SK-N-SH (cell line): ENCODE measurements around the gene GDPD5. TPM values are rescaled to one million over a fixed set of nuclear protein-coding genes. Genes with fewer than 3 reads are reported as not detected.

Experiments used
- CTCF ChIA-PET: fragments of 300-600, 350-600 bp; formaldehyde crosslinking; extraction: SDS; loops from one replicate; lab custom pipeline; 2021; lab: Yijun Ruan, JAX
- POLR2A ChIA-PET: fragments of 350-600 bp; sonication (Branson Sonifier 250); formaldehyde crosslinking; extraction: SDS; loops from one replicate; lab custom pipeline; 2020; ENCODE audit warnings: antibody characterized with exemption, inconsistent platforms; lab: Yijun Ruan, JAX
- DNase-seq: peaks from one replicate; pipeline ENCODE4 v3.0.0; 2012
- H2AFZ ChIP-seq: fragments of 200-600 bp; sonication (generic); 2 replicates; pipeline ENCODE4 v1.8.1; 2016; ENCODE audit warnings: antibody characterized with exemption, mild to moderate bottlenecking, low read depth
- H3F3A ChIP-seq: fragments of 200-600 bp; sonication (generic); replicated peaks from 2 replicates; pipeline ENCODE3; 2016; ENCODE audit warnings: antibody characterized with exemption, mild to moderate bottlenecking; ENCODE audit not compliant: insufficient read depth
- H3K27ac ChIP-seq, 2 experiments: fragments of 200-500 bp in 1 of 2; fragments of 200-600 bp in 1 of 2; sonication (Bioruptor generic) in 1 of 2; sonication (generic), shearing (Covaris generic) in 1 of 2; 2 replicates each; pipeline versions ENCODE4 v1.5.1 to v1.6.1; 2014 to 2016; ENCODE audit warnings: low read depth in 2 of 2, inconsistent platforms in 1 of 2, low read length in 1 of 2, mild to moderate bottlenecking in 1 of 2, mixed read lengths in 1 of 2
- H3K27me3 ChIP-seq: fragments of 200-600 bp; sonication (generic), shearing (Covaris generic); 2 replicates; pipeline ENCODE4 v1.6.1; 2016; ENCODE audit warnings: mixed run types; ENCODE audit not compliant: insufficient read depth
- H3K36me3 ChIP-seq, 2 experiments: fragments of 200-500 bp in 1 of 2; fragments of 200-600 bp in 1 of 2; sonication (Bioruptor generic) in 1 of 2; sonication (generic) in 1 of 2; replicated peaks in 1 of 2; 2 replicates each; pipeline versions ENCODE3 to v1.5.1; 2014 to 2016; ENCODE audit warnings: low read length in 1 of 2, mild to moderate bottlenecking in 1 of 2; ENCODE audit not compliant: insufficient read depth in 2 of 2, control insufficient read depth in 1 of 2
- H3K4me1 ChIP-seq, 2 experiments: fragments of 200-500 bp in 1 of 2; fragments of 200-600 bp in 1 of 2; sonication (Bioruptor generic) in 1 of 2; sonication (generic), shearing (Covaris generic) in 1 of 2; 2 replicates each; pipeline versions ENCODE4 v1.5.1 to v1.6.1; 2014 to 2016; ENCODE audit warnings: low read depth in 1 of 2, low read length in 1 of 2, mixed run types in 1 of 2; ENCODE audit not compliant: insufficient read depth in 2 of 2, control insufficient read depth in 1 of 2
- H3K4me2 ChIP-seq: fragments of 200-600 bp; sonication (generic), shearing (Covaris generic); 2 replicates; pipeline ENCODE4 v1.6.1; 2017; ENCODE audit warnings: mixed run types
- H3K4me3 ChIP-seq, 2 experiments: fragments of 200-500 bp in 1 of 2; fragments of 200-600 bp in 1 of 2; sonication (Bioruptor generic) in 1 of 2; sonication (generic), shearing (Covaris generic) in 1 of 2; 2 replicates each; pipeline versions ENCODE4 v1.5.1 to v1.8.1; 2014 to 2016; ENCODE audit warnings: low read depth in 2 of 2, inconsistent platforms in 1 of 2, low read length in 1 of 2, mild to moderate bottlenecking in 1 of 2, mixed read lengths in 1 of 2, moderate library complexity in 1 of 2
- H3K79me2 ChIP-seq: fragments of 200-600 bp; sonication (generic); 2 replicates; pipeline ENCODE4 v1.8.1; 2017; ENCODE audit warnings: mild to moderate bottlenecking; ENCODE audit not compliant: insufficient read depth
- H3K9ac ChIP-seq: fragments of 200-600 bp; sonication (generic); 2 replicates; pipeline ENCODE4 v1.6.1; 2017; ENCODE audit warnings: mixed run types
- H3K9me2 ChIP-seq: fragments of 200-600 bp; sonication (generic); 2 replicates; pipeline ENCODE4 v1.6.1; 2017; ENCODE audit warnings: mixed run types
- H3K9me3 ChIP-seq: fragments of 200-600 bp; sonication (generic); 2 replicates; pipeline ENCODE4 v1.6.1; 2017; ENCODE audit warnings: mixed run types, mild to moderate bottlenecking, moderate library complexity
- H4K20me1 ChIP-seq: fragments of 200-600 bp; sonication (generic); 2 replicates; pipeline ENCODE4 v1.6.1; 2017; ENCODE audit warnings: mild to moderate bottlenecking, mixed run types; ENCODE audit not compliant: insufficient read depth
- CHD2 ChIP-seq: fragments of 150-350 bp; IDR thresholded peaks from 2 replicates; pipeline ENCODE4 v1.6.1; 2018; ENCODE audit warnings: low read length; ENCODE audit not compliant: partially characterized antibody
- EZH2phosphoT487 ChIP-seq: fragments of 200-600 bp; sonication (generic); IDR thresholded peaks from 2 replicates; pipeline ENCODE4 v1.6.1; 2017; ENCODE audit warnings: low read depth, mixed run types, mild to moderate bottlenecking, antibody characterized with exemption, moderate library complexity, borderline replicate concordance
- GATA2 ChIP-seq: sonication (generic); formaldehyde crosslinking; IDR thresholded peaks from 2 replicates; pipeline ENCODE4 v1.5.0; 2020; ENCODE audit warnings: mild to moderate bottlenecking, missing genetic modification reagents
- NFIC ChIP-seq: IDR thresholded peaks from 2 replicates; pipeline ENCODE4 v1.4.0; 2012; ENCODE audit warnings: borderline replicate concordance
- WGBS: methylation state at CpG from one replicate; pipeline ENCODE4 v1.1.6; 2017; ENCODE audit warnings: low lambda C conversion rate; 5-methylcytosine and 5-hydroxymethylcytosine counted together
- polyA plus RNA-seq, 3 experiments: library from polyadenylated mRNA; depleted of rRNA; stranded (reverse); fragments of >200 nt; gene quantifications; 2 replicates each; pipeline ENCODE4 v1.2.3, GENCODE V29; 2012
- TF ChIP-seq, protein P1 (sequence below): IDR thresholded peaks from 2 replicates; pipeline ENCODE4 v1.4.0; 2012; ENCODE audit warnings: low read depth, borderline replicate concordance
- TF ChIP-seq, protein P2 (sequence below): IDR thresholded peaks from 2 replicates; pipeline ENCODE4; 2012
- TF ChIP-seq, protein P3 (sequence below): fragments of 200-600 bp; sonication (generic); IDR thresholded peaks from 2 replicates; pipeline ENCODE4 v1.6.1; 2017; ENCODE audit warnings: antibody characterized with exemption, mild to moderate bottlenecking, moderate library complexity

The GDPD5 gene
- polyA plus RNA-seq, 1 of the 3 experiments (the other 2 are of a cell fraction): 2.2 TPM

DNA sequence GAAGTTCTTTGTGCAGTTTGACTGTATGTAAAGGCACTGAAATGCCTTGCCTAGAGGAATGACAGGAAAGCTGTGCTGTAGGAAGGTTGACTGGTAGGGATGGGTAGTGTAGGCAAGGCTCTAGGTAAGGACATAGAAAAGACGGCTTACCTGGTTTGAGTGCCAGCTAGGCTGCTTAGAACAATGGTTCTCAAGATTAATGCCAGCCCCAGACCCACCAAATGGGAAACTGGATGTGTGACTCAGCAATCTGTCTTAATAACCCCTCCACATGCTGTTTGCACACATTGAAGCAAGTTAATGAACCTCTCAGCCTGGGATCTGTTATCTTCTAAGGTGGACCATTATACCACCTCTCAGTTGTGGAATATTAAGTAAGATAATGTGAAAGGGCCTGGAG is 122.7 kb downstream of the GDPD5 start (continued):
- TF ChIP-seq, protein P1, sequence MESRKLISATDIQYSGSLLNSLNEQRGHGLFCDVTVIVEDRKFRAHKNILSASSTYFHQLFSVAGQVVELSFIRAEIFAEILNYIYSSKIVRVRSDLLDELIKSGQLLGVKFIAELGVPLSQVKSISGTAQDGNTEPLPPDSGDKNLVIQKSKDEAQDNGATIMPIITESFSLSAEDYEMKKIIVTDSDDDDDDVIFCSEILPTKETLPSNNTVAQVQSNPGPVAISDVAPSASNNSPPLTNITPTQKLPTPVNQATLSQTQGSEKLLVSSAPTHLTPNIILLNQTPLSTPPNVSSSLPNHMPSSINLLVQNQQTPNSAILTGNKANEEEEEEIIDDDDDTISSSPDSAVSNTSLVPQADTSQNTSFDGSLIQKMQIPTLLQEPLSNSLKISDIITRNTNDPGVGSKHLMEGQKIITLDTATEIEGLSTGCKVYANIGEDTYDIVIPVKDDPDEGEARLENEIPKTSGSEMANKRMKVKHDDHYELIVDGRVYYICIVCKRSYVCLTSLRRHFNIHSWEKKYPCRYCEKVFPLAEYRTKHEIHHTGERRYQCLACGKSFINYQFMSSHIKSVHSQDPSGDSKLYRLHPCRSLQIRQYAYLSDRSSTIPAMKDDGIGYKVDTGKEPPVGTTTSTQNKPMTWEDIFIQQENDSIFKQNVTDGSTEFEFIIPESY: no peak
- TF ChIP-seq CHD2: no peak
- TF ChIP-seq, protein P2, sequence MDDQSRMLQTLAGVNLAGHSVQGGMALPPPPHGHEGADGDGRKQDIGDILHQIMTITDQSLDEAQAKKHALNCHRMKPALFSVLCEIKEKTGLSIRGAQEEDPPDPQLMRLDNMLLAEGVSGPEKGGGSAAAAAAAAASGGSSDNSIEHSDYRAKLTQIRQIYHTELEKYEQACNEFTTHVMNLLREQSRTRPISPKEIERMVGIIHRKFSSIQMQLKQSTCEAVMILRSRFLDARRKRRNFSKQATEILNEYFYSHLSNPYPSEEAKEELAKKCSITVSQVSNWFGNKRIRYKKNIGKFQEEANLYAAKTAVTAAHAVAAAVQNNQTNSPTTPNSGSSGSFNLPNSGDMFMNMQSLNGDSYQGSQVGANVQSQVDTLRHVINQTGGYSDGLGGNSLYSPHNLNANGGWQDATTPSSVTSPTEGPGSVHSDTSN: no peak

DNA sequence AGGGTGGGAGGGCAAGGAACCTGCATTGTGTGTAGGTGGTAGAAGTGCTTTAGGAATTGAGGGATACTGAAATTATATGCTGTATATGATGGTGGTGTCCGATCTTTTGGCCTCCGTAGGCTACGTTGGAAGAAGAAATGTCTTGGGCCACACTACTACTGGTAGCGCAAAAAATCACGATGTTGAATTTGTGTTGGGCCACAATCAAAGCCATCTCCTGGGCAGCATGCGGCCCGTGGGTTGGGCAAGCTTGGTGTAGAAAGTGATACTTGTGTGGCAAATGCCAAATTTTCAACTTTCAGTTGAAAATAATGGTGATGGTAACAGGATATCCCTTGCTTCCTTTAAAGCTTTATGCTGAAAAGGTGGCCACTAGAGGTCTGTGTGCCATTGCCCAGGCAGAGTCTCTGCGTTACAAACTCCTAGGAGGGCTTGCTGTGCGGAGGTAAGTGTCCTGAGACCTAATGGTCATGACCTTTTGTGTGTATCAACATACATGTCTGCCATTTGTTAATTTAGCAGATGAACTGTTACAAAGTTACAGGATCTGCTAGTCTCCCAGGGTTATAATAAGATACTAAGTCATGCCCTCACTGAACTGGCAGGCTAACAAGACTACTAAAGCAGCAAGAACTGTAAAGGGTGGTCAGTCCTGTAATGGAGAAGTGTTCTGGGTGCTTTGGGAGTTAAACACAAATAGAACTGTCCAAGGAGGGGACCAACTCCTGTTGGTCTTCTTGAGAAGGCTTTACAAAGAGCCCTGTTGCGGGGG is 123.6 kb downstream of the GDPD5 start:
- peaks cover 78% of the 10 kb centered on the region for H3K79me2 ChIP-seq
- TF ChIP-seq, protein P3, sequence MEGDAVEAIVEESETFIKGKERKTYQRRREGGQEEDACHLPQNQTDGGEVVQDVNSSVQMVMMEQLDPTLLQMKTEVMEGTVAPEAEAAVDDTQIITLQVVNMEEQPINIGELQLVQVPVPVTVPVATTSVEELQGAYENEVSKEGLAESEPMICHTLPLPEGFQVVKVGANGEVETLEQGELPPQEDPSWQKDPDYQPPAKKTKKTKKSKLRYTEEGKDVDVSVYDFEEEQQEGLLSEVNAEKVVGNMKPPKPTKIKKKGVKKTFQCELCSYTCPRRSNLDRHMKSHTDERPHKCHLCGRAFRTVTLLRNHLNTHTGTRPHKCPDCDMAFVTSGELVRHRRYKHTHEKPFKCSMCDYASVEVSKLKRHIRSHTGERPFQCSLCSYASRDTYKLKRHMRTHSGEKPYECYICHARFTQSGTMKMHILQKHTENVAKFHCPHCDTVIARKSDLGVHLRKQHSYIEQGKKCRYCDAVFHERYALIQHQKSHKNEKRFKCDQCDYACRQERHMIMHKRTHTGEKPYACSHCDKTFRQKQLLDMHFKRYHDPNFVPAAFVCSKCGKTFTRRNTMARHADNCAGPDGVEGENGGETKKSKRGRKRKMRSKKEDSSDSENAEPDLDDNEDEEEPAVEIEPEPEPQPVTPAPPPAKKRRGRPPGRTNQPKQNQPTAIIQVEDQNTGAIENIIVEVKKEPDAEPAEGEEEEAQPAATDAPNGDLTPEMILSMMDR: peak; percentile 22; the same call in 1 of the 2 replicates
- TF ChIP-seq GATA2 (CRISPR knock-in tag): 0 out of 2 replicates have a peak, but pooled peaks have one; percentile 7
- no peak for TF ChIP-seq EZH2phosphoT487
- TF ChIP-seq NFIC: no peak
- TF ChIP-seq, protein P1: no peak
- peak overlapping the region; percentile 75 for H3K4me2 ChIP-seq
- ChIA-PET CTCF (interaction anchor here (1.0 to 2.8 kb wide), 6 partner anchors 14 to 198 kb away, joined by 3 to 18 read pairs (median 4); no protein-coding TSS in a partner anchor), POLR2A (no interaction called here)
- WGBS: 83% methylated on average over 10 of the region's 10 CpGs
- peaks cover 75% of the 10 kb centered on the region for H4K20me1 ChIP-seq
- H3K4me1 ChIP-seq: peaks cover 22 to 45% of the 10 kb centered on the region in 2 experiments
- peak overlapping the region; percentile 92; the same call in 1 of the 2 replicates for H3K9ac ChIP-seq
- peak overlapping the region; percentile 90 to 93; a peak in 3 of 4 replicates for H3K4me3 ChIP-seq
- H3K27ac ChIP-seq: peak overlapping the region; percentile 6 to 29; a peak in 3 of 4 replicates
- no peak overlapping the region for H2AFZ ChIP-seq
- peaks cover 61 to 62% of the 10 kb centered on the region in 2 experiments for H3K36me3 ChIP-seq
- no peaks in the 10 kb centered on the region for H3K9me3 ChIP-seq
- no peak for DNase-seq
- peaks cover 47% of the 10 kb centered on the region for H3F3A ChIP-seq
- no peaks in the 10 kb centered on the region for H3K9me2 ChIP-seq
- no peaks in the 10 kb centered on the region for H3K27me3 ChIP-seq
